GM23338 (cell line): ENCODE data around the gene BNC2. TPM values are rescaled to one million over a fixed set of nuclear protein-coding genes. Genes with fewer than 3 reads are reported as not detected.

ENCODE experiments used
- ATAC-seq: fragments of 200-7000 bp; cut with Tn5 transposase; 3 replicates; pipeline ENCODE4 v1.9.1; 2020
- DNase-seq: peaks from one replicate; pipeline ENCODE4 v3.0.0-alpha.2; 2015; ENCODE audit warnings: low spot score
- H2AFZ ChIP-seq: fragments of 200-600 bp; sonication (generic); 2 replicates; pipeline ENCODE4 v1.8.0; 2016; ENCODE audit warnings: antibody characterized with exemption, mild to moderate bottlenecking, moderate library complexity
- H3F3A ChIP-seq: fragments of 200-600 bp; sonication (generic); replicated peaks from 2 replicates; pipeline ENCODE4 v1.8.0; 2017; ENCODE audit warnings: antibody characterized with exemption, mixed run types, low read depth
- H3K27ac ChIP-seq: fragments of 200-600 bp; sonication (generic); 2 replicates; pipeline ENCODE4 v1.6.1; 2016; ENCODE audit warnings: low read depth
- H3K27me3 ChIP-seq: fragments of 200-600 bp; sonication (generic); 2 replicates; pipeline ENCODE4 v1.8.0; 2016; ENCODE audit warnings: mild to moderate bottlenecking, mixed run types, moderate library complexity; ENCODE audit not compliant: insufficient read depth
- H3K36me3 ChIP-seq: fragments of 200-600 bp; sonication (generic); 2 replicates; pipeline ENCODE4 v1.8.0; 2016; ENCODE audit warnings: mild to moderate bottlenecking; ENCODE audit not compliant: insufficient read depth
- H3K4me1 ChIP-seq: fragments of 200-600 bp; sonication (generic); 2 replicates; pipeline ENCODE4 v1.8.0; 2016; ENCODE audit warnings: mild to moderate bottlenecking, moderate library complexity; ENCODE audit not compliant: insufficient read depth
- H3K4me2 ChIP-seq: fragments of 200-600 bp; sonication (generic); 2 replicates; pipeline ENCODE4 v1.7.1; 2017; ENCODE audit warnings: mixed run types
- H3K4me3 ChIP-seq: fragments of 200-600 bp; sonication (generic); 2 replicates; pipeline ENCODE4 v1.6.1; 2016; ENCODE audit warnings: mixed run types
- H3K79me2 ChIP-seq: fragments of 200-600 bp; sonication (generic); replicated peaks from 2 replicates; pipeline ENCODE4 v1.8.0; 2017; ENCODE audit warnings: mild to moderate bottlenecking; ENCODE audit not compliant: insufficient read depth
- H3K9me2 ChIP-seq: fragments of 200-600 bp; sonication (generic); 2 replicates; pipeline ENCODE4 v1.8.0; 2017; ENCODE audit not compliant: insufficient read depth
- H4K20me1 ChIP-seq: fragments of 200-600 bp; sonication (generic); replicated peaks from 2 replicates; pipeline ENCODE4 v1.8.0; 2017; ENCODE audit warnings: mild to moderate bottlenecking; ENCODE audit not compliant: insufficient read depth
- H3K27ac Mint-ChIP-seq: 2 replicates; pipeline ENCODE4 v1.8.0; 2020; ENCODE audit warnings: inconsistent platforms, mild to moderate bottlenecking, moderate library complexity, mixed read lengths
- H3K27me3 Mint-ChIP-seq: 3 replicates; pipeline ENCODE4 v1.8.0; 2022; ENCODE audit warnings: low read depth, mild to moderate bottlenecking, moderate library complexity, mixed read lengths, inconsistent platforms; ENCODE audit not compliant: insufficient read depth, poor library complexity
- H3K36me3 Mint-ChIP-seq: 3 replicates; pipeline ENCODE4 v1.8.0; 2021; ENCODE audit warnings: low read depth, mild to moderate bottlenecking, inconsistent platforms, moderate library complexity, mixed read lengths
- H3K4me1 Mint-ChIP-seq: 3 replicates; pipeline ENCODE4 v1.8.0; 2020; ENCODE audit warnings: mild to moderate bottlenecking, inconsistent platforms, mixed read lengths
- H3K4me3 Mint-ChIP-seq: 3 replicates; pipeline ENCODE4 v1.8.0; 2021; ENCODE audit warnings: moderate library complexity, mild to moderate bottlenecking, inconsistent platforms, mixed read lengths
- H3K9me3 Mint-ChIP-seq: 3 replicates; pipeline ENCODE4 v1.8.0; 2020; ENCODE audit warnings: moderate library complexity, mild to moderate bottlenecking, inconsistent platforms, mixed read lengths
- EZH2 ChIP-seq: fragments of 200-600 bp; sonication (generic); IDR thresholded peaks from one replicate; pipeline ENCODE4 v1.8.0; 2017; ENCODE audit warnings: antibody characterized with exemption, mild to moderate bottlenecking, low read depth; ENCODE audit not compliant: unreplicated experiment
- EZH2phosphoT487 ChIP-seq: fragments of 200-600 bp; sonication (generic); IDR thresholded peaks from one replicate; pipeline ENCODE4 v1.8.1; 2018; ENCODE audit warnings: antibody characterized with exemption; ENCODE audit not compliant: unreplicated experiment
- NANOG ChIP-seq: IDR thresholded peaks from 2 replicates; pipeline ENCODE4 v1.6.1; 2016; ENCODE audit warnings: antibody characterized with exemption, borderline replicate concordance
- POLR2AphosphoS5 ChIP-seq: IDR thresholded peaks from 2 replicates; pipeline ENCODE4 v1.6.1; 2016; ENCODE audit warnings: antibody characterized with exemption, low read depth
- STAT1 ChIP-seq: IDR thresholded peaks from one replicate; pipeline ENCODE4 v1.6.1; 2016; ENCODE audit warnings: antibody characterized with exemption; ENCODE audit not compliant: unreplicated experiment
- ZNF114 ChIP-seq: fragments of 250-450 bp; sonication (Bioruptor Pico); IDR thresholded peaks from 2 replicates; pipeline ENCODE4 v1.5.0; 2020; ENCODE audit warnings: mild to moderate bottlenecking, moderate library complexity
- ZNF331 ChIP-seq: fragments of 250-450 bp; sonication (Bioruptor Pico); IDR thresholded peaks from 2 replicates; pipeline ENCODE4 v1.5.0; 2020; ENCODE audit warnings: low read depth, mild to moderate bottlenecking, moderate library complexity
- ZNF462 ChIP-seq: fragments of 250-450 bp; sonication (Bioruptor Pico); IDR thresholded peaks from 2 replicates; pipeline ENCODE4 v1.5.0; 2020; ENCODE audit warnings: mild to moderate bottlenecking, moderate library complexity
- polyA plus RNA-seq: library from polyadenylated mRNA; unstranded; fragments of >200 nt; fragmentation: Nextera tagmentation; extraction: Ambion mirVana; gene quantifications from 2 replicates; pipeline ENCODE4 v1.2.1, GENCODE V29; 2016
- total RNA-seq: library from RNA; depleted of rRNA; stranded (reverse); fragments of >200 nt; shearing (Covaris generic); gene quantifications from 2 replicates; pipeline ENCODE4 v1.2.3, GENCODE V29; 2014
- TF ChIP-seq, protein P1 (sequence below), 2 experiments: fragments of 200-600 bp in 1 of 2; sonication (generic) in 1 of 2; conservative IDR thresholded peaks; 2 replicates each; pipeline versions ENCODE4 v1.5.1 to v1.6.1; 2016 to 2017; ENCODE audit warnings: antibody characterized with exemption in 2 of 2, low read depth in 2 of 2, mild to moderate bottlenecking in 2 of 2, moderate library complexity in 1 of 2
- TF ChIP-seq, protein P2 (sequence below): IDR thresholded peaks from one replicate; pipeline ENCODE4 v1.6.1; 2018; ENCODE audit warnings: antibody characterized with exemption; ENCODE audit not compliant: unreplicated experiment

Gene BNC2
- total and polyA plus RNA-seq, 2 experiments from 2014 or later = 12.7 to 13.2 TPM

GRCh38 chr9:16410601-16411280 is 459.7 kb downstream of the BNC2 start:
- ATAC-seq (no peak), DNase-seq (no peak)
- no peak overlapping the region for H2AFZ ChIP-seq
- no peak overlapping the region for H3K4me2 ChIP-seq
- no peak overlapping the region for H3K27ac ChIP-seq
- H3K9me2 ChIP-seq = no peaks in the 10 kb centered on the region
- H3K27ac Mint-ChIP-seq = no peak overlapping the region
- no peaks in the 10 kb centered on the region for H3K9me3 Mint-ChIP-seq
- peaks cover 14% of the 10 kb centered on the region for H3K4me1 ChIP-seq
- no peak overlapping the region for H3K4me3 ChIP-seq
- no peaks in the 10 kb centered on the region for H3K79me2 ChIP-seq
- no peaks in the 10 kb centered on the region for H3F3A ChIP-seq
- no peaks in the 10 kb centered on the region for H4K20me1 ChIP-seq
- peaks cover 26% of the 10 kb centered on the region for H3K4me1 Mint-ChIP-seq
- H3K27me3 Mint-ChIP-seq = no peaks in the 10 kb centered on the region
- no peaks in the 10 kb centered on the region for H3K36me3 Mint-ChIP-seq
- no peaks in the 10 kb centered on the region for H3K27me3 ChIP-seq
- no peak overlapping the region for H3K4me3 Mint-ChIP-seq
- no peaks in the 10 kb centered on the region for H3K36me3 ChIP-seq
- no peak for TF ChIP-seq ZNF462 (CRISPR knock-in tag)
- TF ChIP-seq STAT1 = no peak
- no peak for TF ChIP-seq ZNF114 (CRISPR knock-in tag)
- no peak for TF ChIP-seq EZH2phosphoT487
- TF ChIP-seq, protein P1, sequence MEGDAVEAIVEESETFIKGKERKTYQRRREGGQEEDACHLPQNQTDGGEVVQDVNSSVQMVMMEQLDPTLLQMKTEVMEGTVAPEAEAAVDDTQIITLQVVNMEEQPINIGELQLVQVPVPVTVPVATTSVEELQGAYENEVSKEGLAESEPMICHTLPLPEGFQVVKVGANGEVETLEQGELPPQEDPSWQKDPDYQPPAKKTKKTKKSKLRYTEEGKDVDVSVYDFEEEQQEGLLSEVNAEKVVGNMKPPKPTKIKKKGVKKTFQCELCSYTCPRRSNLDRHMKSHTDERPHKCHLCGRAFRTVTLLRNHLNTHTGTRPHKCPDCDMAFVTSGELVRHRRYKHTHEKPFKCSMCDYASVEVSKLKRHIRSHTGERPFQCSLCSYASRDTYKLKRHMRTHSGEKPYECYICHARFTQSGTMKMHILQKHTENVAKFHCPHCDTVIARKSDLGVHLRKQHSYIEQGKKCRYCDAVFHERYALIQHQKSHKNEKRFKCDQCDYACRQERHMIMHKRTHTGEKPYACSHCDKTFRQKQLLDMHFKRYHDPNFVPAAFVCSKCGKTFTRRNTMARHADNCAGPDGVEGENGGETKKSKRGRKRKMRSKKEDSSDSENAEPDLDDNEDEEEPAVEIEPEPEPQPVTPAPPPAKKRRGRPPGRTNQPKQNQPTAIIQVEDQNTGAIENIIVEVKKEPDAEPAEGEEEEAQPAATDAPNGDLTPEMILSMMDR (conservative IDR thresholded peaks at IDR 0.05; ENCODE audit: low read depth in 2 of 2) = no peak
- TF ChIP-seq, protein P2, sequence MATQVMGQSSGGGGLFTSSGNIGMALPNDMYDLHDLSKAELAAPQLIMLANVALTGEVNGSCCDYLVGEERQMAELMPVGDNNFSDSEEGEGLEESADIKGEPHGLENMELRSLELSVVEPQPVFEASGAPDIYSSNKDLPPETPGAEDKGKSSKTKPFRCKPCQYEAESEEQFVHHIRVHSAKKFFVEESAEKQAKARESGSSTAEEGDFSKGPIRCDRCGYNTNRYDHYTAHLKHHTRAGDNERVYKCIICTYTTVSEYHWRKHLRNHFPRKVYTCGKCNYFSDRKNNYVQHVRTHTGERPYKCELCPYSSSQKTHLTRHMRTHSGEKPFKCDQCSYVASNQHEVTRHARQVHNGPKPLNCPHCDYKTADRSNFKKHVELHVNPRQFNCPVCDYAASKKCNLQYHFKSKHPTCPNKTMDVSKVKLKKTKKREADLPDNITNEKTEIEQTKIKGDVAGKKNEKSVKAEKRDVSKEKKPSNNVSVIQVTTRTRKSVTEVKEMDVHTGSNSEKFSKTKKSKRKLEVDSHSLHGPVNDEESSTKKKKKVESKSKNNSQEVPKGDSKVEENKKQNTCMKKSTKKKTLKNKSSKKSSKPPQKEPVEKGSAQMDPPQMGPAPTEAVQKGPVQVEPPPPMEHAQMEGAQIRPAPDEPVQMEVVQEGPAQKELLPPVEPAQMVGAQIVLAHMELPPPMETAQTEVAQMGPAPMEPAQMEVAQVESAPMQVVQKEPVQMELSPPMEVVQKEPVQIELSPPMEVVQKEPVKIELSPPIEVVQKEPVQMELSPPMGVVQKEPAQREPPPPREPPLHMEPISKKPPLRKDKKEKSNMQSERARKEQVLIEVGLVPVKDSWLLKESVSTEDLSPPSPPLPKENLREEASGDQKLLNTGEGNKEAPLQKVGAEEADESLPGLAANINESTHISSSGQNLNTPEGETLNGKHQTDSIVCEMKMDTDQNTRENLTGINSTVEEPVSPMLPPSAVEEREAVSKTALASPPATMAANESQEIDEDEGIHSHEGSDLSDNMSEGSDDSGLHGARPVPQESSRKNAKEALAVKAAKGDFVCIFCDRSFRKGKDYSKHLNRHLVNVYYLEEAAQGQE = no peak
- TF ChIP-seq EZH2 = no peak
- TF ChIP-seq NANOG = no peak
- no peak for TF ChIP-seq ZNF331
- TF ChIP-seq POLR2AphosphoS5 = no peak
